H1 (cell line): ENCODE results near the gene PLXNA4. TPM values are rescaled to one million over a fixed set of nuclear protein-coding genes. Genes with fewer than 3 reads are reported as not detected.

Source experiments
- CTCF ChIA-PET: fragments of 300-600 bp; sonication (Branson Sonifier 250); formaldehyde crosslinking; loops from one replicate; lab custom pipeline; 2021; ENCODE audit not compliant: partially characterized antibody; lab: Charles Lee
- POLR2A ChIA-PET: fragments of 300-600 bp; sonication (Branson Sonifier 250); formaldehyde crosslinking; loops from one replicate; lab custom pipeline; 2021; ENCODE audit warnings: inconsistent platforms; ENCODE audit not compliant: partially characterized antibody; lab: Charles Lee
- DNase-seq, 2 experiments: peaks; one replicate each; pipeline versions ENCODE4 v3.0.0 to v3.0.0-alpha.2; 2010 to 2022; ENCODE audit warnings: low spot score in 2 of 2, low read depth in 1 of 2, mixed read lengths in 1 of 2
- FAIRE-seq: peaks from 2 replicates; lab custom pipeline; 2011; peaks lifted over from hg19 to GRCh38; lab: Jason Lieb, UNC
- H2AFZ ChIP-seq: 2 replicates; pipeline ENCODE4 v1.8.1; 2012; ENCODE audit warnings: low read length, inconsistent platforms
- H2AK5ac ChIP-seq: 2 replicates; pipeline ENCODE4 v1.6.1; 2013; ENCODE audit warnings: low read depth, low read length
- H2BK120ac ChIP-seq: replicated peaks from 2 replicates; pipeline ENCODE3; 2013; ENCODE audit warnings: low read depth, low read length, inconsistent platforms
- H2BK12ac ChIP-seq: 2 replicates; pipeline ENCODE4 v1.6.1; 2013; ENCODE audit warnings: low read depth, low read length
- H2BK15ac ChIP-seq: 2 replicates; pipeline ENCODE4 v1.6.1; 2013; ENCODE audit warnings: low read length
- H2BK20ac ChIP-seq: 2 replicates; pipeline ENCODE4 v1.6.1; 2013; ENCODE audit warnings: low read length
- H2BK5ac ChIP-seq: 2 replicates; pipeline ENCODE4 v1.6.1; 2013; ENCODE audit warnings: low read depth, low read length
- H3K14ac ChIP-seq: 2 replicates; pipeline ENCODE4 v1.6.1; 2013; ENCODE audit warnings: inconsistent platforms; ENCODE audit not compliant: insufficient read length
- H3K18ac ChIP-seq: 2 replicates; pipeline ENCODE4 v1.6.1; 2013; ENCODE audit warnings: low read length; ENCODE audit errors: extremely low read depth
- H3K23ac ChIP-seq: 2 replicates; pipeline ENCODE4 v1.6.1; 2013; ENCODE audit warnings: inconsistent platforms; ENCODE audit not compliant: insufficient read length
- H3K23me2 ChIP-seq: 2 replicates; pipeline ENCODE4 v1.6.1; 2013; ENCODE audit warnings: low read depth, low read length
- H3K27ac ChIP-seq: 2 replicates; pipeline ENCODE4 v1.6.1; 2011; ENCODE audit warnings: low read depth, low read length, inconsistent platforms
- H3K27me3 ChIP-seq, 4 experiments: replicated peaks in 1 of 4; 1 replicate in 1 of 4; 2 replicates in 3 of 4; pipeline versions ENCODE4 v1.6.1 to v1.8.1; 2011 to 2013; ENCODE audit warnings: low read length in 3 of 4, mild to moderate bottlenecking in 3 of 4, inconsistent platforms in 2 of 4, mixed read lengths in 2 of 4, moderate library complexity in 1 of 4; ENCODE audit not compliant: control insufficient read depth in 3 of 4, insufficient read depth in 3 of 4; ENCODE audit errors: extremely low read depth in 1 of 4
- H3K36me3 ChIP-seq, 4 experiments: 2 replicates each; pipeline versions ENCODE4 v1.6.1 to v1.8.1; 2011 to 2013; ENCODE audit warnings: mild to moderate bottlenecking in 4 of 4, low read length in 3 of 4, moderate library complexity in 2 of 4, control low read depth in 1 of 4, inconsistent platforms in 1 of 4; ENCODE audit not compliant: insufficient read depth in 4 of 4, control insufficient read depth in 2 of 4
- H3K4ac ChIP-seq: replicated peaks from 2 replicates; pipeline ENCODE3; 2013; ENCODE audit warnings: low read length, low read depth, mixed read lengths, inconsistent platforms; ENCODE audit not compliant: insufficient read length
- H3K4me1 ChIP-seq, 4 experiments: replicated peaks in 1 of 4; 1 replicate in 1 of 4; 2 replicates in 3 of 4; pipeline versions ENCODE4 v1.6.1 to v1.8.1; 2011 to 2013; ENCODE audit warnings: low read length in 3 of 4, inconsistent platforms in 2 of 4, mixed read lengths in 1 of 4; ENCODE audit not compliant: insufficient read depth in 4 of 4, control insufficient read depth in 3 of 4
- H3K4me2 ChIP-seq, 2 experiments: 2 replicates each; pipeline versions ENCODE4 v1.6.1 to v1.8.1; 2011 to 2013; ENCODE audit warnings: low read depth in 2 of 2, low read length in 2 of 2, control low read depth in 1 of 2, inconsistent platforms in 1 of 2, mild to moderate bottlenecking in 1 of 2; ENCODE audit not compliant: insufficient read depth in 1 of 2
- H3K4me3 ChIP-seq, 4 experiments: fragments of 200-600, 300-600 bp in 1 of 4; sonication (generic), shearing (Covaris generic), sonication (Bioruptor Twin) in 1 of 4; 2 replicates each; pipeline versions ENCODE4 v1.5.1 to v1.8.1; 2011 to 2016; ENCODE audit warnings: low read length in 4 of 4, low read depth in 3 of 4, control low read depth in 2 of 4, inconsistent platforms in 2 of 4, mild to moderate bottlenecking in 2 of 4, mixed read lengths in 1 of 4, moderate library complexity in 1 of 4; ENCODE audit not compliant: insufficient read depth in 2 of 4; ENCODE audit errors: extremely low read depth in 1 of 4
- H3K56ac ChIP-seq: replicated peaks from 2 replicates; pipeline ENCODE3; 2013; ENCODE audit warnings: low read depth, mild to moderate bottlenecking, mixed read lengths, low read length, inconsistent platforms; ENCODE audit not compliant: insufficient read length
- H3K79me1 ChIP-seq: 2 replicates; pipeline ENCODE4 v1.6.1; 2013; ENCODE audit warnings: low read depth, low read length, control low read depth
- H3K79me2 ChIP-seq, 2 experiments: 2 replicates each; pipeline versions ENCODE4 v1.6.1 to v1.8.1; 2012 to 2013; ENCODE audit warnings: low read length in 2 of 2, mild to moderate bottlenecking in 2 of 2, inconsistent platforms in 1 of 2; ENCODE audit not compliant: insufficient read depth in 2 of 2, control insufficient read depth in 1 of 2
- H3K9ac ChIP-seq, 4 experiments: replicated peaks in 1 of 4; 1 replicate in 1 of 4; 2 replicates in 3 of 4; pipeline versions ENCODE4 v1.6.1 to v1.8.1; 2011 to 2013; ENCODE audit warnings: low read depth in 3 of 4, low read length in 3 of 4, control low read depth in 2 of 4, mild to moderate bottlenecking in 2 of 4, moderate library complexity in 2 of 4, inconsistent platforms in 1 of 4; ENCODE audit errors: extremely low read depth in 1 of 4
- H3K9me3 ChIP-seq, 2 experiments: 2 replicates each; pipeline versions ENCODE4 v1.6.1 to v1.8.1; 2012 to 2013; ENCODE audit warnings: mild to moderate bottlenecking in 2 of 2, moderate library complexity in 2 of 2, control low read depth in 1 of 2, inconsistent platforms in 1 of 2, low read depth in 1 of 2, low read length in 1 of 2, mixed read lengths in 1 of 2; ENCODE audit not compliant: insufficient read depth in 2 of 2
- H4K20me1 ChIP-seq, 2 experiments: replicated peaks in 1 of 2; 2 replicates each; pipeline versions ENCODE3 to v1.8.1; 2011 to 2013; ENCODE audit warnings: inconsistent platforms in 2 of 2, low read length in 2 of 2, mild to moderate bottlenecking in 1 of 2; ENCODE audit not compliant: insufficient read depth in 2 of 2, control insufficient read depth in 1 of 2
- H4K5ac ChIP-seq: 2 replicates; pipeline ENCODE4 v1.6.1; 2013; ENCODE audit warnings: low read length, low read depth, mixed read lengths, inconsistent platforms; ENCODE audit not compliant: insufficient read length
- H4K8ac ChIP-seq: 2 replicates; pipeline ENCODE4 v1.8.0; 2013; ENCODE audit warnings: mild to moderate bottlenecking, moderate library complexity, low read length, inconsistent platforms; ENCODE audit not compliant: insufficient read depth; ENCODE audit errors: extremely low read depth
- H4K91ac ChIP-seq: replicated peaks from 2 replicates; pipeline ENCODE3; 2013; ENCODE audit warnings: low read length, mixed read lengths, inconsistent platforms; ENCODE audit not compliant: insufficient read length
- BACH1 ChIP-seq: IDR thresholded peaks from 2 replicates; pipeline ENCODE4 v1.6.1; 2012; ENCODE audit warnings: low read length, improper control_type of control experiment
- BCL11A ChIP-seq, 2 experiments: IDR thresholded peaks; one replicate each; pipeline ENCODE4 v1.6.1; 2011; ENCODE audit warnings: low read depth in 2 of 2, low read length in 2 of 2, mild to moderate bottlenecking in 2 of 2
- CTCF ChIP-seq, 3 experiments: IDR thresholded peaks; 1 replicate in 2 of 3; 2 replicates in 1 of 3; pipeline versions ENCODE4 v1.5.1 to v1.6.1; 2011; ENCODE audit warnings: low read length in 3 of 3, mild to moderate bottlenecking in 3 of 3, inconsistent platforms in 2 of 3, low read depth in 1 of 3, moderate library complexity in 1 of 3; ENCODE audit not compliant: insufficient read depth in 1 of 3; ENCODE audit errors: control extremely low read depth in 1 of 3
- E2F6 ChIP-seq: IDR thresholded peaks from 2 replicates; pipeline ENCODE4 v1.6.1; 2012; ENCODE audit warnings: inconsistent platforms
- EGR1 ChIP-seq: IDR thresholded peaks from 2 replicates; pipeline ENCODE4 v1.6.1; 2011; ENCODE audit warnings: low read depth, low read length, borderline replicate concordance
- GTF2F1 ChIP-seq: IDR thresholded peaks from 2 replicates; pipeline ENCODE4 v1.6.1; 2012; ENCODE audit warnings: low read depth, low read length, improper control_type of control experiment, borderline replicate concordance
- RFX5 ChIP-seq: IDR thresholded peaks from 2 replicates; pipeline ENCODE4 v1.6.1; 2011; ENCODE audit warnings: low read depth, low read length, improper control_type of control experiment, borderline replicate concordance
- SIN3A ChIP-seq, 2 experiments: IDR thresholded peaks in 1 of 2; conservative IDR thresholded peaks in 1 of 2; 2 replicates each; pipeline ENCODE4 v1.6.1; 2011 to 2012; ENCODE audit warnings: low read length in 2 of 2, improper control_type of control experiment in 1 of 2, low read depth in 1 of 2, mild to moderate bottlenecking in 1 of 2
- SIX5 ChIP-seq: IDR thresholded peaks from 2 replicates; pipeline ENCODE4 v1.6.1; 2011; ENCODE audit warnings: mild to moderate bottlenecking, low read depth, low read length
- SP1 ChIP-seq: IDR thresholded peaks from 2 replicates; pipeline ENCODE4 v1.6.1; 2011; ENCODE audit warnings: low read depth, low read length
- SUZ12 ChIP-seq: fragments of 200-600 bp; sonication (generic); IDR thresholded peaks from 2 replicates; pipeline ENCODE4 v1.6.1; 2012; ENCODE audit warnings: mild to moderate bottlenecking, inconsistent platforms, low read length, moderate library complexity, mixed read lengths
- WGBS, 2 experiments: shearing (Covaris generic) in 1 of 2; methylation state at CpG; one replicate each; pipeline versions ENCODE4 v1.1.6 to v1.1.7; 2013 to 2015; ENCODE audit warnings: low lambda C conversion rate in 2 of 2, mixed read lengths in 2 of 2, inconsistent platforms in 1 of 2, low coverage in 1 of 2, missing lambda C conversion rate in 1 of 2; ENCODE audit not compliant: insufficient replicate concordance in 2 of 2, insufficient coverage in 1 of 2, insufficient read length in 1 of 2; ENCODE audit errors: extremely low coverage in 1 of 2, missing lambda C conversion rate in 1 of 2; 5-methylcytosine and 5-hydroxymethylcytosine counted together
- polyA plus RNA-seq, 7 experiments: library from polyadenylated mRNA; depleted of rRNA in 3 of 7; stranded (reverse) in 5 of 7; unstranded in 2 of 7; fragments of >200 nt in 5 of 7; fragments of 200-250 nt in 2 of 7; gene quantifications; 1 replicate in 5 of 7; 2 replicates in 1 of 7; 4 replicates in 1 of 7; pipeline versions ENCODE4 v1.2.1 to v1.2.3, GENCODE V29; 2011 to 2013; ENCODE audit warnings: missing spikeins in 2 of 7, mixed read lengths in 2 of 7
- total RNA-seq: library from RNA; stranded (reverse); fragmentation: NEBNext Ultra II Directional; extraction: Animal tissue kit (Norgen Biotek cat#: 25700); gene quantifications from 2 replicates; pipeline ENCODE4 v1.2.1, GENCODE V29; 2021

PLXNA4 gene
- total and polyA plus RNA-seq, 2 of the 8 experiments (the other 6 are each of a cell fraction or from before 2014, with no cell fraction given) = 0.76 to 0.79 TPM

- Histone ChIP-seq H2BK12ac (no peak overlapping the region), H4K8ac (no peak overlapping the region; the same call in 1 of the 2 replicates), H3K23ac (no peak overlapping the region), H3K27ac (no peak overlapping the region), H3K4ac (no peak overlapping the region), H4K91ac (no peak overlapping the region), H4K5ac (no peak overlapping the region), H4K20me1 (no peaks in the 10 kb centered on the region), H3K79me2 (no peaks in the 10 kb centered on the region), H3K4me2 (no peak overlapping the region), H2BK120ac (no peak overlapping the region), H3K4me3 (no peak overlapping the region), H2BK20ac (no peak overlapping the region), H3K14ac (no peak overlapping the region), H3K79me1 (no peaks in the 10 kb centered on the region), H2AK5ac (no peak overlapping the region), H3K36me3 (no peaks in the 10 kb centered on the region), H3K27me3 (no peaks in the 10 kb centered on the region), H3K9ac (no peak overlapping the region), H2BK5ac (no peak overlapping the region), H2AFZ (no peak overlapping the region), H3K4me1 (peaks cover 0 to under 1% (median 0%) of the 10 kb centered on the region in 4 experiments; a peak in 2 of 7 replicates), H3K9me3 (no peaks in the 10 kb centered on the region), H2BK15ac (no peak overlapping the region), H3K18ac (no peak overlapping the region), H3K56ac (no peak overlapping the region), H3K23me2 (no peaks in the 10 kb centered on the region)
- POLR2A ChIA-PET = no interaction called here
- FAIRE-seq (no peak), DNase-seq (no peak)
- WGBS, 2 experiments = 86% methylated on average over 9 of the region's 9 CpGs; no CpG with 5 or more reads in 1 of the 2 experiments
- CTCF ChIA-PET = interaction anchor here (1.2 to 1.7 kb wide), 4 partner anchors 7 to 125 kb away, joined by 3 to 4 read pairs (median 4); no protein-coding TSS in a partner anchor
- TF ChIP-seq CTCF (IDR thresholded peaks at IDR 0.05; ENCODE audit: control extremely low read depth in 1 of 3, insufficient read depth in 1 of 3, low read depth in 1 of 3, low read length in 3 of 3) = no peak
- TF ChIP-seq SUZ12 = no peak
- TF ChIP-seq SP1 = no peak
- no peak for TF ChIP-seq GTF2F1
- TF ChIP-seq BCL11A (IDR thresholded peaks at IDR 0.05; ENCODE audit: low read depth in 2 of 2, low read length in 2 of 2) = no peak
- no peak for TF ChIP-seq RFX5
- no peak for TF ChIP-seq EGR1
- TF ChIP-seq E2F6 = no peak
- TF ChIP-seq SIX5 = no peak
- TF ChIP-seq BACH1 = no peak
- TF ChIP-seq SIN3A (conservative IDR thresholded peaks at IDR 0.05 in 1 of 2, IDR thresholded peaks at IDR 0.05 in 1 of 2; ENCODE audit: low read depth in 1 of 2, low read length in 2 of 2) = no peak
Observed at GRCh38 chr7:132455378-132455777, 120.9 kb downstream of the PLXNA4 start.
